Measurements from ENCODE around the gene CLCA4.

Gene CLCA4

GRCh38 chr1:86537928-86538695 is 8.8 kb upstream of the CLCA4 start:
- Histone ChIP-seq H3K4me3 (ENCODE audit: low read length) (no peak overlapping the region), H3K27ac (ENCODE audit: low read depth, low read length) (no peak overlapping the region), H3K27me3 (ENCODE audit: insufficient read depth, low read length) (no peaks in the 10 kb centered on the region), H3K36me3 (ENCODE audit: insufficient read depth, low read length) (no peaks in the 10 kb centered on the region), H3K9ac (ENCODE audit: low read depth, low read length) (no peak overlapping the region), H3K9me3 (ENCODE audit: insufficient read depth, low read depth, low read length) (no peaks in the 10 kb centered on the region), H3K4me1 (ENCODE audit: insufficient read depth, low read length) (no peaks in the 10 kb centered on the region)
- 89% methylated on average over 2 of the region's 4 CpGs for WGBS

GRCh38 chr1:86538775-86539174 is 8.1 kb upstream of the CLCA4 start:
- Histone ChIP-seq H3K27ac (ENCODE audit: low read depth, low read length) (no peak overlapping the region), H3K9ac (ENCODE audit: low read depth, low read length) (no peak overlapping the region), H3K4me1 (ENCODE audit: insufficient read depth, low read length) (no peaks in the 10 kb centered on the region), H3K36me3 (ENCODE audit: insufficient read depth, low read length) (no peaks in the 10 kb centered on the region), H3K4me3 (ENCODE audit: low read length) (no peak overlapping the region), H3K9me3 (ENCODE audit: insufficient read depth, low read depth, low read length) (no peaks in the 10 kb centered on the region), H3K27me3 (ENCODE audit: insufficient read depth, low read length) (no peaks in the 10 kb centered on the region)
- 94% methylated on average over 5 of the region's 5 CpGs for WGBS

- Histone ChIP-seq H3K9me3 (ENCODE audit: insufficient read depth, low read depth, low read length) (0 out of 2 replicates have a peak, but pooled peaks cover 4% of the 10 kb centered on the region), H3K27me3 (ENCODE audit: insufficient read depth, low read length) (no peaks in the 10 kb centered on the region), H3K4me3 (ENCODE audit: low read length) (no peak overlapping the region), H3K9ac (ENCODE audit: low read depth, low read length) (no peak overlapping the region), H3K27ac (ENCODE audit: low read depth, low read length) (no peak overlapping the region), H3K4me1 (ENCODE audit: insufficient read depth, low read length) (no peaks in the 10 kb centered on the region), H3K36me3 (ENCODE audit: insufficient read depth, low read length) (no peaks in the 10 kb centered on the region)
- WGBS: 100% methylated on average over 2 of the region's 2 CpGs
These were observed 5.0 kb upstream of the CLCA4 start for GRCh38 chr1:86541859-86542258.

- H3K27me3 ChIP-seq (ENCODE audit: insufficient read depth, low read length): no peaks in the 10 kb centered on the region
- no peak overlapping the region for H3K27ac ChIP-seq (ENCODE audit: low read depth, low read length)
- H3K4me3 ChIP-seq (ENCODE audit: low read length): no peak overlapping the region
- 0 out of 2 replicates have a peak, but pooled peaks cover 4% of the 10 kb centered on the region for H3K9me3 ChIP-seq (ENCODE audit: insufficient read depth, low read depth, low read length)
- H3K4me1 ChIP-seq (ENCODE audit: insufficient read depth, low read length): no peaks in the 10 kb centered on the region
- H3K36me3 ChIP-seq (ENCODE audit: insufficient read depth, low read length): no peaks in the 10 kb centered on the region
- H3K9ac ChIP-seq (ENCODE audit: low read depth, low read length): no peak overlapping the region
These were observed 4.2 kb upstream of the CLCA4 start for GRCh38 chr1:86542631-86543030.

GRCh38 chr1:86548839-86549238 is 2.0 kb downstream of the CLCA4 start:
- H3K4me1 ChIP-seq (ENCODE audit: insufficient read depth, low read length): no peaks in the 10 kb centered on the region
- H3K27ac ChIP-seq (ENCODE audit: low read depth, low read length): no peak overlapping the region
- no peak overlapping the region for H3K4me3 ChIP-seq (ENCODE audit: low read length)

GRCh38 chr1:86551305-86551704 is 4.4 kb downstream of the CLCA4 start:
- Histone ChIP-seq H3K27me3 (ENCODE audit: insufficient read depth, low read length) (no peaks in the 10 kb centered on the region), H3K9me3 (ENCODE audit: insufficient read depth, low read depth, low read length) (no peaks in the 10 kb centered on the region), H3K9ac (ENCODE audit: low read depth, low read length) (no peak overlapping the region), H3K27ac (ENCODE audit: low read depth, low read length) (no peak overlapping the region), H3K4me1 (ENCODE audit: insufficient read depth, low read length) (no peaks in the 10 kb centered on the region), H3K4me3 (ENCODE audit: low read length) (no peak overlapping the region), H3K36me3 (ENCODE audit: insufficient read depth, low read length) (no peaks in the 10 kb centered on the region)
- WGBS: 88% methylated on average over 3 of the region's 3 CpGs

More at GRCh38 chr1:86548839-86549238, 2.0 kb downstream of the CLCA4 start:
- Histone ChIP-seq H3K9ac (ENCODE audit: low read depth, low read length) (no peak overlapping the region), H3K36me3 (ENCODE audit: insufficient read depth, low read length) (no peaks in the 10 kb centered on the region), H3K27me3 (ENCODE audit: insufficient read depth, low read length) (no peaks in the 10 kb centered on the region), H3K9me3 (ENCODE audit: insufficient read depth, low read depth, low read length) (0 out of 2 replicates have a peak, but pooled peaks cover 4% of the 10 kb centered on the region)

- 96% methylated on average over 19 of the region's 19 CpGs for WGBS
- no peaks in the 10 kb centered on the region for H3K4me1 ChIP-seq (ENCODE audit: insufficient read depth, low read length)
- no peaks in the 10 kb centered on the region for H3K9me3 ChIP-seq (ENCODE audit: insufficient read depth, low read depth, low read length)
- no peak overlapping the region for H3K27ac ChIP-seq (ENCODE audit: low read depth, low read length)
- no peaks in the 10 kb centered on the region for H3K27me3 ChIP-seq (ENCODE audit: insufficient read depth, low read length)
- no peak overlapping the region for H3K9ac ChIP-seq (ENCODE audit: low read depth, low read length)
- H3K4me3 ChIP-seq (ENCODE audit: low read length): no peak overlapping the region
- H3K36me3 ChIP-seq (ENCODE audit: insufficient read depth, low read length): no peaks in the 10 kb centered on the region
These were observed 5.5 kb downstream of the CLCA4 start for GRCh38 chr1:86552376-86552775.

GRCh38 chr1:86557739-86558138 is 10.9 kb downstream of the CLCA4 start:
- H3K27ac ChIP-seq (ENCODE audit: low read depth, low read length): no peak overlapping the region
- no peaks in the 10 kb centered on the region for H3K27me3 ChIP-seq (ENCODE audit: insufficient read depth, low read length)
- whole genome bisulfite sequencing: no CpG with 5 or more reads among the region's 2 CpGs
- no peaks in the 10 kb centered on the region for H3K36me3 ChIP-seq (ENCODE audit: insufficient read depth, low read length)
- no peak overlapping the region for H3K4me3 ChIP-seq (ENCODE audit: low read length)
- H3K9me3 ChIP-seq (ENCODE audit: insufficient read depth, low read depth, low read length): no peaks in the 10 kb centered on the region
- H3K9ac ChIP-seq (ENCODE audit: low read depth, low read length): no peak overlapping the region
- H3K4me1 ChIP-seq (ENCODE audit: insufficient read depth, low read length): no peaks in the 10 kb centered on the region

GRCh38 chr1:86563849-86564248 is 17.0 kb downstream of the CLCA4 start:
- WGBS: no CpG with 5 or more reads among the region's 1 CpG
- H3K36me3 ChIP-seq (ENCODE audit: insufficient read depth, low read length): no peaks in the 10 kb centered on the region
- H3K27ac ChIP-seq (ENCODE audit: low read depth, low read length): no peak overlapping the region
- no peaks in the 10 kb centered on the region for H3K4me1 ChIP-seq (ENCODE audit: insufficient read depth, low read length)
- no peaks in the 10 kb centered on the region for H3K9me3 ChIP-seq (ENCODE audit: insufficient read depth, low read depth, low read length)
- H3K9ac ChIP-seq (ENCODE audit: low read depth, low read length): no peak overlapping the region
- H3K27me3 ChIP-seq (ENCODE audit: insufficient read depth, low read length): no peaks in the 10 kb centered on the region
- H3K4me3 ChIP-seq (ENCODE audit: low read length): no peak overlapping the region

GRCh38 chr1:86567341-86567740 is 20.5 kb downstream of the CLCA4 start:
- H3K27me3 ChIP-seq (ENCODE audit: insufficient read depth, low read length): no peaks in the 10 kb centered on the region
- WGBS: 94% methylated on average over 3 of the region's 3 CpGs
- H3K9ac ChIP-seq (ENCODE audit: low read depth, low read length): no peak overlapping the region

GRCh38 chr1:86567878-86568277 is 21.0 kb downstream of the CLCA4 start:
- WGBS: 90% methylated on average over 3 of the region's 3 CpGs
- Histone ChIP-seq H3K9ac (ENCODE audit: low read depth, low read length) (no peak overlapping the region), H3K4me1 (ENCODE audit: insufficient read depth, low read length) (no peaks in the 10 kb centered on the region), H3K9me3 (ENCODE audit: insufficient read depth, low read depth, low read length) (no peaks in the 10 kb centered on the region), H3K27ac (ENCODE audit: low read depth, low read length) (no peak overlapping the region), H3K27me3 (ENCODE audit: insufficient read depth, low read length) (no peaks in the 10 kb centered on the region), H3K36me3 (ENCODE audit: insufficient read depth, low read length) (no peaks in the 10 kb centered on the region), H3K4me3 (ENCODE audit: low read length) (no peak overlapping the region)

More at GRCh38 chr1:86567341-86567740, 20.5 kb downstream of the CLCA4 start:
- H3K4me3 ChIP-seq (ENCODE audit: low read length): no peak overlapping the region
- no peaks in the 10 kb centered on the region for H3K9me3 ChIP-seq (ENCODE audit: insufficient read depth, low read depth, low read length)
- no peaks in the 10 kb centered on the region for H3K4me1 ChIP-seq (ENCODE audit: insufficient read depth, low read length)
- H3K36me3 ChIP-seq (ENCODE audit: insufficient read depth, low read length): no peaks in the 10 kb centered on the region
- no peak overlapping the region for H3K27ac ChIP-seq (ENCODE audit: low read depth, low read length)

Data from HUES64 (cell line).